Caco-2 (cell line): ENCODE measurements around the gene C18orf63. TPM values are rescaled to one million over a fixed set of nuclear protein-coding genes. Genes with fewer than 3 reads are reported as not detected.

ENCODE experiments used
- BruUV-seq: library from RNA; stranded (reverse); fragments of 400-500 nt; replicated peaks from 2 replicates; lab custom pipeline; 2021; lab: Mats Ljungman, UMichigan
- CTCF ChIA-PET: fragments of 300-600 bp; sonication (Branson Sonifier 250); formaldehyde crosslinking; loops from one replicate; lab custom pipeline; 2022; ENCODE audit warnings: antibody characterized with exemption; lab: Charles Lee
- POLR2A ChIA-PET: fragments of 300-600 bp; sonication (Branson Sonifier 250); formaldehyde crosslinking; loops from one replicate; lab custom pipeline; 2022; ENCODE audit warnings: antibody characterized with exemption; lab: Charles Lee
- DNase-seq, 2 experiments: peaks; one replicate each; pipeline versions ENCODE4 v3.0.0 to v3.0.0-alpha.2; 2020 to 2022
- H3K27me3 ChIP-seq: replicated peaks from 2 replicates; pipeline ENCODE4 v1.6.0; 2011; ENCODE audit warnings: low read length; ENCODE audit not compliant: control insufficient read depth, insufficient read depth
- H3K36me3 ChIP-seq: 2 replicates; pipeline ENCODE4 v1.5.1; 2011; ENCODE audit warnings: low read length; ENCODE audit not compliant: control insufficient read depth, insufficient read depth
- H3K4me1 ChIP-seq: fragments of 250-450 bp; sonication (Bioruptor Pico); 2 replicates; pipeline ENCODE4 v1.5.1; 2020; ENCODE audit warnings: mild to moderate bottlenecking
- H3K4me3 ChIP-seq: 2 replicates; pipeline ENCODE4 v1.5.1; 2011; ENCODE audit warnings: low read depth, mild to moderate bottlenecking, control low read depth, low read length
- H3K9me3 ChIP-seq: fragments of 250-450 bp; sonication (Bioruptor Pico); 2 replicates; pipeline ENCODE4 v1.5.1; 2020; ENCODE audit warnings: mild to moderate bottlenecking, moderate library complexity
- H3K27ac Mint-ChIP-seq: one replicate; pipeline ENCODE4 v1.8.0; 2022; ENCODE audit warnings: mixed read lengths; ENCODE audit not compliant: unreplicated experiment
- H3K27me3 Mint-ChIP-seq: one replicate; pipeline ENCODE4 v1.8.0; 2022; ENCODE audit warnings: mixed read lengths; ENCODE audit not compliant: insufficient read depth, unreplicated experiment
- H3K36me3 Mint-ChIP-seq: one replicate; pipeline ENCODE4 v1.8.0; 2022; ENCODE audit warnings: mild to moderate bottlenecking, mixed read lengths; ENCODE audit not compliant: insufficient read depth, unreplicated experiment
- H3K4me1 Mint-ChIP-seq: one replicate; pipeline ENCODE4 v1.8.0; 2022; ENCODE audit warnings: low read depth, mixed read lengths; ENCODE audit not compliant: unreplicated experiment
- H3K4me3 Mint-ChIP-seq: one replicate; pipeline ENCODE4 v1.8.0; 2022; ENCODE audit warnings: mild to moderate bottlenecking, moderate library complexity, mixed read lengths; ENCODE audit not compliant: unreplicated experiment
- H3K9me3 Mint-ChIP-seq: one replicate; pipeline ENCODE4 v1.8.0; 2022; ENCODE audit warnings: mixed read lengths; ENCODE audit not compliant: unreplicated experiment
- intact Hi-C: fragments of 100-400 bp; cut with micrococcal nuclease; formaldehyde crosslinking; loops from one replicate; pipeline ENCODE4 v1.10.0; 2022; ENCODE audit not compliant: unreplicated experiment
- total RNA-seq: library from RNA; stranded (reverse); gene quantifications from 2 replicates; pipeline ENCODE4 v1.2.3, GENCODE V29; 2022
- TF ChIP-seq, protein P1 (sequence below), 2 experiments: fragments of 200-600 bp in 1 of 2; IDR thresholded peaks; 1 replicate in 1 of 2; 2 replicates in 1 of 2; pipeline versions ENCODE4 v1.5.1 to v1.8.0; 2011 to 2022; ENCODE audit warnings: antibody characterized with exemption in 1 of 2, control low read depth in 1 of 2, inconsistent platforms in 1 of 2, low read depth in 1 of 2, low read length in 1 of 2, mild to moderate bottlenecking in 1 of 2, moderate library complexity in 1 of 2; ENCODE audit not compliant: insufficient read depth in 1 of 2, severe bottlenecking in 1 of 2, unreplicated experiment in 1 of 2

C18orf63 gene
- total RNA-seq, 1 experiment from 2014 or later = not detected

DNA sequence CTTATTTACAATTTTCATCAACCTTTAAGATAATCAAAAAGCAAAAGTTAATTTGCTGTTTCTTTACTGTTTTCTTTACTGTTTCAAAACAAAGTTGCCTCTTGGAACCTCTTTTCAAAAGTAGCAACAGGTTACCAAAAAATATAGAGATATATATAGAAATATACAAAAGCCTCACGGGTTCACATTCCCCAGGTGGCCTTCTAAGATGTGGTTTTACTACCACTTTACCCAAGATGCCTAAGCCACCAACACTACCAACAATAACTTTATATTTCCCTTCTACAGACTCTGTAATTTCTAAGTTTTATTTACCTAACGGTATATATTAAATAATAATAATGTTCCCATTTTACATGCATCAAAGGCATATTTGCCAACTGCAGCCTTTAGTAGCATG, 28.8 kb upstream of the C18orf63 start:
- H3K36me3 Mint-ChIP-seq = peaks cover 25% of the 10 kb centered on the region
- H3K9me3 Mint-ChIP-seq = no peaks in the 10 kb centered on the region
- no peak overlapping the region for H3K4me3 ChIP-seq
- TF ChIP-seq, protein P1, sequence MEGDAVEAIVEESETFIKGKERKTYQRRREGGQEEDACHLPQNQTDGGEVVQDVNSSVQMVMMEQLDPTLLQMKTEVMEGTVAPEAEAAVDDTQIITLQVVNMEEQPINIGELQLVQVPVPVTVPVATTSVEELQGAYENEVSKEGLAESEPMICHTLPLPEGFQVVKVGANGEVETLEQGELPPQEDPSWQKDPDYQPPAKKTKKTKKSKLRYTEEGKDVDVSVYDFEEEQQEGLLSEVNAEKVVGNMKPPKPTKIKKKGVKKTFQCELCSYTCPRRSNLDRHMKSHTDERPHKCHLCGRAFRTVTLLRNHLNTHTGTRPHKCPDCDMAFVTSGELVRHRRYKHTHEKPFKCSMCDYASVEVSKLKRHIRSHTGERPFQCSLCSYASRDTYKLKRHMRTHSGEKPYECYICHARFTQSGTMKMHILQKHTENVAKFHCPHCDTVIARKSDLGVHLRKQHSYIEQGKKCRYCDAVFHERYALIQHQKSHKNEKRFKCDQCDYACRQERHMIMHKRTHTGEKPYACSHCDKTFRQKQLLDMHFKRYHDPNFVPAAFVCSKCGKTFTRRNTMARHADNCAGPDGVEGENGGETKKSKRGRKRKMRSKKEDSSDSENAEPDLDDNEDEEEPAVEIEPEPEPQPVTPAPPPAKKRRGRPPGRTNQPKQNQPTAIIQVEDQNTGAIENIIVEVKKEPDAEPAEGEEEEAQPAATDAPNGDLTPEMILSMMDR (IDR thresholded peaks at IDR 0.05; ENCODE audit: insufficient read depth in 1 of 2, low read depth in 1 of 2, low read length in 1 of 2, severe bottlenecking in 1 of 2, unreplicated experiment in 1 of 2) = no peak
- H3K4me1 Mint-ChIP-seq = peaks cover 27% of the 10 kb centered on the region
- no peaks in the 10 kb centered on the region for H3K27me3 ChIP-seq
- no peaks in the 10 kb centered on the region; the same call in 1 of the 2 replicates for H3K36me3 ChIP-seq
- BruUV-seq = no TSS peak
- ChIA-PET POLR2A (no interaction called here), CTCF (no interaction called here)
- H3K27me3 Mint-ChIP-seq = no peaks in the 10 kb centered on the region
- no peak overlapping the region for H3K27ac Mint-ChIP-seq
- intact Hi-C loops = no loop called here
- peaks cover 23% of the 10 kb centered on the region for H3K4me1 ChIP-seq
- no peak for DNase-seq
- H3K9me3 ChIP-seq = no peaks in the 10 kb centered on the region
- no peak overlapping the region for H3K4me3 Mint-ChIP-seq

DNA sequence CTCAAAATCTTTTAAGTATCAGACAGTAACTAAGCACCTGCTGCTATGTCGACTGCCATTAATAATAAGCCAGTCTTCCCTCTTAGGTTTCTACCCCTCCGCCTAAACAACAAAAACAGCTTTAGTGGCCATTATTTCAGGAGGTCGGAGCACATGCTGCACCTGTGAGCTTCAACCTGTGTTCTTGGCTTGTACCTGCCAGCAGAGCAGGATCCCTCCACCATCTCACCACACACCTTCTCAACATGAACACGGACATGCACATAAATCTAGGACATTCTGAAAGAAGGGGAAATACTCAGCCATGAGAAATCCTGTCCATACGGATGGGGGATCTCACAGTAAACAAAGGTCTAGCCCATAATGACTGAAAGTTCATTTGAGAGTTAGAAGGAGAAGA, 27.6 kb upstream of the C18orf63 start:
- Mint-ChIP-seq H3K36me3 (peaks cover 18% of the 10 kb centered on the region), H3K4me3 (no peak overlapping the region), H3K9me3 (no peaks in the 10 kb centered on the region), H3K4me1 (peaks cover 15% of the 10 kb centered on the region), H3K27ac (peak overlapping the region; percentile 25), H3K27me3 (no peaks in the 10 kb centered on the region)
- no peaks in the 10 kb centered on the region for H3K27me3 ChIP-seq
- no TSS peak for BruUV-seq
- no peaks in the 10 kb centered on the region; the same call in 1 of the 2 replicates for H3K36me3 ChIP-seq
- intact Hi-C loops = no loop called here
- DNase-seq = no peak
- TF ChIP-seq, protein P1 (IDR thresholded peaks at IDR 0.05; ENCODE audit: insufficient read depth in 1 of 2, low read depth in 1 of 2, low read length in 1 of 2, severe bottlenecking in 1 of 2, unreplicated experiment in 1 of 2) = no peak
- no peak overlapping the region for H3K4me3 ChIP-seq
- ChIA-PET CTCF (no interaction called here), POLR2A (no interaction called here)
- H3K9me3 ChIP-seq = no peaks in the 10 kb centered on the region
- H3K4me1 ChIP-seq = peaks cover 13% of the 10 kb centered on the region

DNA sequence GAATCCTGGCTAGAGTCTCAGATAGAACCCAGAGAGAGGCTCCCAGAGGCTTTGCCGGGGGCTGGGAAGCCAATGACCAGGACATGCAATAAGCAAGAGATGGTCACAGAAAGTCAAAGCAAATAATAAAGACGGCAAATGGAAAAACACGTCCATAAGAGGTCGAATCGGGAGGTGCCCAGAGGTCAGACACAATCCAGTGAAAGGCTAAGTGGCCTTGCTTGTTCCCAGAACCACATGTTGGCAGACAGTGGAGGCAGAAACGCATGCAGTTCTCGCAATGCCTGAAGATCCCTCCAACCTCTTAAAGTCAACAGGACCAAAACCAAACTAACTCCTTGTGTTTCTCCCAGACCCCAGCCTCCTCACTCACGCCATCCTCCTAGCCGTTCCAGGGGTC, 26.9 kb upstream of the C18orf63 start:
- H3K27ac Mint-ChIP-seq = peak overlapping the region; percentile 25
- no peaks in the 10 kb centered on the region for H3K27me3 Mint-ChIP-seq
- H3K4me3 ChIP-seq = no peak overlapping the region
- peaks cover 18% of the 10 kb centered on the region for H3K36me3 Mint-ChIP-seq
- no peaks in the 10 kb centered on the region for H3K27me3 ChIP-seq
- DNase-seq = no peak
- POLR2A ChIA-PET = no interaction called here
- TSS peak; percentile 7 for BruUV-seq
- CTCF ChIA-PET = no interaction called here
- H3K4me3 Mint-ChIP-seq = no peak overlapping the region
- TF ChIP-seq, protein P1 (IDR thresholded peaks at IDR 0.05; ENCODE audit: insufficient read depth in 1 of 2, low read depth in 1 of 2, low read length in 1 of 2, severe bottlenecking in 1 of 2, unreplicated experiment in 1 of 2) = no peak
- H3K36me3 ChIP-seq = no peaks in the 10 kb centered on the region; the same call in 1 of the 2 replicates
- H3K9me3 ChIP-seq = no peaks in the 10 kb centered on the region
- no peaks in the 10 kb centered on the region for H3K9me3 Mint-ChIP-seq
- peaks cover 7% of the 10 kb centered on the region; the same call in 1 of the 2 replicates for H3K4me1 ChIP-seq
- peaks cover 10% of the 10 kb centered on the region for H3K4me1 Mint-ChIP-seq
- intact Hi-C loops = no loop called here
